Activated gamma-delta T cell treated with anti-CD3 and anti-CD28 coated beads, Interleukin-2, amount 50 U/mL, for 16 hours (primary cell): ENCODE measurements around the gene SLC25A12.
"Not testable (repeated sequence)": the region's sequence is repeated elsewhere in the genome, so short reads cannot be mapped to it uniquely, and the experiment has no call there.

ENCODE experiments used
- DNase-seq: peaks from one replicate; pipeline ENCODE4 v3.0.0-alpha.2; 2020; ENCODE audit warnings: low read depth

The SLC25A12 gene

DNA sequence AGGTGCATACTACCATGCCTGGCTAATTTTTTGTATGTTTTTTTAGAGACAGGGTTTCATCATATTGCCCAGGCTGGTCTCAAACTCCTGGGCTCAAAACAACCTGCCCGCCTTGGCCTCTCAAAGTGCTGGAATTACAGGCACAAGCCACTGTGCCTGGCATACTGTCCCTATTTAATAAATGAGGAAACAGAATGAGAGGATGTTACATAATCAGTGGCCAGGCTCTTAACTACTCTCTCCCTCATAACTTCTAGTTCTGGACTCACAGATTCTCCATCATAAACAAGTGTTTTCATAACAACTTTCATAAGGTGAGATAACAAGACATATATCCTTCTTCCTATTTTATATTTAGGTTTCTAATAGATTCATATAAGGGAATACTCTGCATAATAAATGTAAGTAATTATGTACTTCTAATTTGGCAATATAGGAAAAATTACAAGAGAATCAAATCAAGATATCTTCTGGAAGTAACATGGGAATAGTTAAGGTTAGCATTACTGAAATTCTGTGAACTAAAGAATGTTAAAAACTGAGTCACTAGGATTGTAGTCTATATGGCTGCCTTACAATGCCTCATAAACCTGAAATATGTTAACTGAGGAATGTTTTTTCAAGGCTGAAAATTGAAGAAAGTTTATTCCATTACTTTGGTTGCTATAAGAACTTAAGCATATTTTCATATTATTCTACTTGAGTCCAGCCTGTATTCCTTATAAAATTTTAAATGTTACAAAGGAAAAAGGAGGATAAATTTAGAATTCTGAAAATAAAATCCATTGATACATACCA lies 71.3 kb downstream of the SLC25A12 start:
- DNase-seq: no peak

DNA sequence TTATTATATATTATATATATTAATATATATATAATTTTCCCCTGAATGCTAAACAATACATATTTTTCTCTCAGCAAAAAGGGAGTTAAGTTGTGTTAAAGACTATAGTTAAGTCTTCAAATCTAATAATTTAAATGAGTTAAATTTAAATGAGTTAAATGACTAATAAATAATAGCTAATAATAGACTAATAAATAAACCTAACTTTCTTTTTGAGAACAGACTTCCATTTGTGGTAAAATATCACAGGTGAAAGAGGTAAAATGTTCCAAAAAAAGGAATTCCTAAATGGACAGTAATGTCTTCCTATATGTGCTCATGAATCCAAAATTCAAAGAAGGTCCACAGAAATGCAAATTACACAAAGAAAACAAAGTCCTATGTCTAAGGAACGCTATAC lies 74.6 kb downstream of the SLC25A12 start:
- DNase-seq: no peak

DNA sequence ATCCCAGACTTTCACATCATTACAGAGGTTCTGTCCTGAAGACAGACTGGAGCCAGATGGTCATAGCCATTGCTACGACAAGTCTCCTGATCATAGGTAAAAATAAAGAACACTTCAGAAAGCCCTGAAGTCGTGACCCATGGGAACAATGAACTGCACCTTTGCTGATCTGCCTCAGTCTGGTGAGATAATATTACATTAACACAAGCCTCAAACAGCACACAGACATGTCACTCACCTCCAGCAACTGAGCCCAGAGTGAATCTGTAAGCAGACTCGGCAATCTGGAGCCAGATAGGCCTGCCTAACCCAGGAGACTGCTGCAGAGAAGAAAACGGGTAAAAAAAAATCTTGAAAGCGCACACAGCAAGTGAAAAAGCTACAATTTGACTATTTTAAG lies 79.2 kb downstream of the SLC25A12 start:
- DNase-seq: no peak

DNA sequence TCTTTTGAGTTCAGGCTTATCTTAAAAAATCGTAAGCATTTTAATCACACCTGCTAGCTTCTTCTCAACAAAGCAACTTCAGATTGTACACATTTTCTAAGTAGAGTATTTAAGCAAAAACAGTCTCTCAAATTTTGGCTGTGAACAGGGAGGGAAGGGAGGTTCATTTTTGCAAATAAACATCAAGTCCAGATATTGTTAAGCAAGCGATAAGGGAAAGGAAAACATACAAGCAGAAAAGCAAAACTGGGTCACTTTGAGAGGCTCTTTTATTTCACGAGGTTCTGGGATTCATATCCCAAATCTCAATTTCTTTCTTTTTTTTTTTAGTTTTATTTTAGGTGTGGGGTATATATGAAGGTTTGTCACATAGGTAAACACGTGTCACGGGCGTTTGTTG lies 79.9 kb downstream of the SLC25A12 start:
- no peak for DNase-seq

DNA sequence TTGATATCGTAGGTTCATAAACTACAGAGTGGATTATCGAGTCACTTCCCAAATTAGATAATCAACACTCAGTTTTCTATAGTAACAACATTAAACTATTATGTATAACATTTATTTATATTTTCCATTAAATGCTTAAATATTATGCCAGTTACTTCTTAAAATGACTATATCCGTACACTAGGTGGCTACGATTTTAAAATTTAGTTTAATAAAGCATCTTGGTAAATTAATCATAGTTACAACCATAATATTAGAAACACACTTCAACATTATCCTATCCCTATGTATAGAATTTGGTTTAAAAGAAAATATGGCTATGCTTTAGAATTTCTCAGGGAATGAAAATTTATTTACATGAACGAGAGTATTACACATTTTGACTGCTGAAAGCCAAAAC lies 80.3 kb downstream of the SLC25A12 start:
- no peak for DNase-seq

DNA sequence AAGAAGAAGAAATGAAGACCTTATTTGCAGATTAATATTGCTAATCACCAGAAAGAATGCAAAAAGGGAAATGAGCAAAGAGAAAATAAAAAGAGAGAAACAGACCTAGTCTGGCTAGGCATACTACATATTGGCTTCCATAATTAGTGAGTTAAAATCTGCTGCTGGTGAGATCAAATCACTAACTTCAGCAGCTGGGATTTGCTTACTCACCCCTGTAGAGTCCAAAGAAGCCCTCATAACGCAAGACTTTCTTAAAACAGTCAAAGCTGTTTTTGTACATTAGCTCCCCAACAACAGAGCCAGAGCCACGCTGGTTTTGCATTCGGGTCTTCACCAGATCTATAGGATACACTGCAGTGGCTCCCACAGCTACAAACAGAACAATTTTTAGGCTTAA lies 80.9 kb downstream of the SLC25A12 start:
- no peak for DNase-seq

DNA sequence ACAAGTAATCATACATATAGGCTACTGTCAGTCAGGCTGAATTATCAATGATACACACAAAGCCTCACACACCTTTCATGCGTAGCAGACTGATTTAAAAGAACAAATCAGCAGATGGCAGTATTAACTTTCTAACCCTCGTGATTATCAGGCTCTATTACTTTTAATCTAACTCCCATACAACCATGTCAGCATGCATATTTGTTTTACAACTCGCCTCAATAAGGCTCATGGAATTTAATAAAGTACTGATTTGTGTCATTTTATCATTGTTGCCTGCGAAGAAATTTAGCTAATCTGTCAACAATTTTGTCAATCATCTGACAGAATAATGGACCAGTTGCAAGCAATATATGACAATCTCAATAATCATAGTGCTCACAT lies 82.8 kb downstream of the SLC25A12 start:
- DNase-seq: no peak

DNA sequence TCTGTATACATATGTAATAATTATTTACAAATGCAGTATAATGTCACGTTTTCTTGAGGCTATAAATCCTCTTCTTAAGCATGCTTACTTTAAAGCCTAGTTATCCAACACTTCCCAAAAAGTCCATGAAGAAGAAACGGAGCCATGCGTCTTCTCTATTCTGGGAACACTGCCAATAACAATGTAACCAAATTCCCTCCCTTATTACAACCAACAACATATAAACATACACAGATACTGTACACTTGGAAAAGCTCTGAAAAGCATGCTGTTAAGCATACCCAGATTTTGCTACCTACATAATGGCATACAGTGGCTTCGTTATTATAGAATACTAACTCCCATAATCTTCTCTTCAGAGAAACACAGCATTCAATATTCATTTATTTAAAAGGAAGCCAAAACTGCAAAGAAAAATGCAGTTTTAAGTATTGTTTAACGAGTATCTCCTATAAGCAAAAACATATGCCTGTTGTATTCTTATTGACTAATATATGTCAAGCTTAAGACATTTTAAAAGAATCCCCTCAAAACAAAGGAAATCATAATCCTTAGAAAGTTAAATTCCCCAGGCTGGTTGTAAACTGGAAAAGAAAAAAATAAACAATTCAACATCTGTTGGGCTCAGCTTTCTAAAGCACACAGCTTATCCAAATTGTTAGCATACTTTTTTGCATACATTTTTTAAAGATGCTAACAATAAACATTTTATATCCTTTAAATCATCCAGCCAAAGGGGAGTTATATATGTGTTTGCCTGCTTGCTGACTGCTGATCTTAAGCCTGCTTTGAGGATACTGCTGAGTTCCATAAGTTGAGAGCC lies 83.4 kb downstream of the SLC25A12 start:
- DNase-seq: no peak

DNA sequence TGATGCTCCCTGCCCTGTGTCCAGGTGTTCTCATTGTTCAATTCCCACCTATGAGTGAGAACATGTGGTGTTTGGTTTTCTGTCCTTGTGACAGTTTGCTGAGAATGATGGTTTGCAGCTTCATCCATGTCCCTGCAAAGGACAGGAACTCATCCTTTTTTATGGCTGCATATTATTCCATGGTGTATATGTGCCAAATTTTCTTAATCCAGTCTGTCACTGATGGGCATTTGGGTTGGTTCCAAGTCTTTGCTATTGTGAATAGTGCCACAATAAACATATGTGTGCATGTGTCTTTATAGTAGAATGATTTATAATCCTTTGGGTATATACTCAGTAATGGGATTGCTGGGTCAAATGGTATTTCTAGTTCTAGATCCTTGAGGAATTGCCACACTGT lies 85.2 kb downstream of the SLC25A12 start:
- DNase-seq: not testable (repeated sequence)

DNA sequence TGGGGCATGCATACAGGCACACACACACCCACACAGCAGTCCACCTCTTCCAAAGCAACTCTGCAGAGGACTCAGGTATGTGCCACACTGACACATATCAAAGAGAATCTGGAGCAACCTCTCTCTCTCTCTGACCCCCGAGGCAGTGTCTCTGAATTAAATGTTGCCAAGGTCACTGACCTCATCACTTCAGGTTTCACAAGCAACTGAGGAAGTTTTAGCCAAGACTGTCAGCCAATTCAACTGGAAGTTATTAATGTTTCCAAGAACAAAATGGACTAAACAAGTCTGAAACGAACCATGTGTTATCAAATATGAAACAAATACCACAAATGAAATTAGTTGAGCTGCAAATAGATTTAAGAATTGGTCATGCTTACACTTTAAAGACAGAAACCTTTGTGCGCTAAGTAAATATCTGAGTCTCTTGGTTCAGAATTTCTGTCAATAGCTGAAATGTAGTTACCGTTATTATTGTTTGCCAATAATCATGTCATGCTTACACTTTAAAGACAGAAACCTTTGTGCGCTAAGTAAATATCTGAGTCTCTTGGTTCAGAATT lies 86.1 kb downstream of the SLC25A12 start:
- no peak for DNase-seq

DNA sequence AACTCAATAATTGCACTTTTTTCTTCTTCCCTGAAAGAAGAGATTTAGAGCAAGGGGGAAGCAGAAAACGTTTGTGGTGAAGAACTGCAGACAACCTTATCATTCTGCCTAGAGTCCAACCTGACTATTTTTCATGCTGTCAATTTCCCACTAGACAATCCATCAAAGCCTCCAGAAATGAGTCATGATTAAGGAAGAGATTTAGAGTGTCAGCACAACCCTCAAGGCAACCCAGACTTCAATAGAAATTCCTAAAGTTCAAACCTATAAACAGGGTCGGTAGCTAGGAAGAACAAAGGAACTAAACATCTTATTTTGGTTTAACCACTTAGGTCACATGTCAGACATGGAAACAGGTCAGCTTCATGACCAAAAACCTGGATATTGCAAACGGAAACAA lies 86.9 kb downstream of the SLC25A12 start:
- no peak for DNase-seq

DNA sequence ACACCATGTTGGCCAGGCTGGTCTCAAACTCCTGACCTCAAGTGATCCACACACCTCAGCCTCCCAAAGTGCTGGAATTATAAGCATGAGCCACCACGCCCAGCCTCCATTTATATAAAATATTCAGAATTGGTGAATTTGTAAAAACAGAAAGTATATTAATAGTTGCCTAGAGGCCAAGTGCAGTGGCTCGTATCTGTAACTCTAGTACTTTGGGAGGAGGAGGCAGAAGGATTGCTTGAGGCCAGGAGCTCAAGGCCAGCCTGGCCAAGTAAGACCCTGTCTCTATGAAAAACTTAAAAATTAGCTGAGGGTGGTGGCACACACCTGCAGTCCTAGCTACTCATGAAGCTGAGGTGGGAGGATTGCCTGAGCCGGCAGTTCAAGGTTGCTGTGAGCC lies 89.6 kb downstream of the SLC25A12 start:
- no peak for DNase-seq

DNA sequence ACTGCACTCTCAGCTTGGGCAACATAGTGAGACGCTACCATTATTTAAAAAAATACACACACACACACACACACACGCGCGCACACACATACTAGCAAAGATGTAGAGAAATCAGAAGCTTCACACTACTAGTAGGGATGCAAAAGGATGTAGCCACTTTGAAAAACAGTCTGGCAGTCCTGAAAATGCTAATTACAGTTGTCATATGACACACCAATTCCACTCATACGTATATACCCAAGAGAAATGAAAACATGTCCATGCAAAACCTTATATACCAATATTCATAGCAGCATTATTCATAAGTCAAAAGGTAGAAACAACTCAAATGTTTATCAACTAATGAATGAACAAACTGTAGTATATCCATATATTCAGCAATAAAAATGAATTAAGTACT lies 90.3 kb downstream of the SLC25A12 start:
- no peak for DNase-seq

DNA sequence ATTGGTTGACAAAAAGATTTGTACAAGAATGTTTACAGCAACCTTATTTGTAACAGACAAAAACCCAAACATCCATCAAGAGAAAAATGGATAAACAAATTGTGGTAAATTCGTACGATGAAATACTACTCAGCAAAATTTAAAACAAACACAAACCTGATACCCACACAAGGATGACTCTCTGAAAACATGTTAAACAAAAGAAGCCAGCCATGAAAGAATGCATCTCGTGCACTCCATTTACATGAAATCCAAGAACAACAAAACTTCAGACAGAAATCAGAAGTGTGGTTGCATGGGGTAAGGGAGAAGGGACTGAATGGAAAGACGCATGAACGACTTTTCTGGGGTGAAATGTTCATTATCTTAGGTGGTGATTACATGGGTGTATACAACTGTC lies 93.4 kb downstream of the SLC25A12 start:
- DNase-seq: no peak

DNA sequence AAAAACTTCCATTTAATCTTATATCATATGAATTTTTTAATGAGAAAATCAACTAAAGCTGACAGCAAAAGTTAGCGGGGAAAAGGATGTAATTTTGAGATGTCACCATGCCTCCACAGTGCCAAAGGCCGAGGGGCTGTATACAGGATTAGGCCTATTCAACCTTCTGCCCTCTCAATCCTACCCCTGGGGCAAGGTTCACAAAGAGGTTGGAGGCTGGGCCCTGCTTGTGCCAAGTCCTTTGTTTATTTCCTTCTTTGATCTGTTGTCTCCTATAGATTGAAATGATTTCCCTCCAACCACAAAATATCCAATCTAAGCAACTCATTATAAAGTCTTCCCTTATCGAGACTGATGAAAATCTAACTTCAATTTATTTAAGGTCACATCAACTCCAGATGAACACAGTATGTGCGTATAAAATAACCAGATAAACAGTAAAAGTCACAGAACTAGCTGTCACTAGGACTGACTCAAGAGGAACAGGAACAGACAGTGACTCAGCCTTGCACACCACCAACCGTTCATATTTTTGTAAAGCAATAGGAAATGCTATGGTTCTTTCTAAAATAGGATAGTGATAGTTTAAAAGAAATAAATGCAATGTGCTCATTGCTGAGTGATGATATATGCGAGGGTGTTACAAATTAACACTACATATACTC lies 95.8 kb downstream of the SLC25A12 start:
- no peak for DNase-seq

DNA sequence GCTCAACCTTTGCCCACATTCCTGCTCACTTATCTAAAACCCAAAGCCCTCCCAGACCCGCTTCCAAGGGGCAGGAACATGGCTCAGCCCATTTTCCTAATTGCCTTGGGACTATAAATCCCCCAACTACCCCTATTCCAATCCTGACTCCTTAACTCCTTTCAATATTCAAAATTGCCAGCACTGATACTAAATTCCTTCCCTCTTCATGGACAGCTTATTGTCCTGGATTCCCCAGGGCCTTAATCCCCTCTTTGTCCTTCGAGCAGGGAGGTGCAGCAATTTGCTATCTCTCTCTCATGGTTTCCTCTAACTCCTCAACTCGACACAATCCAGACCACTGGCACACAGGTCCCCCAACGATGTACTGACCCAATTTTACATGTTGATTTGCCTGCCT lies 99.1 kb downstream of the SLC25A12 start:
- DNase-seq: no peak

DNA sequence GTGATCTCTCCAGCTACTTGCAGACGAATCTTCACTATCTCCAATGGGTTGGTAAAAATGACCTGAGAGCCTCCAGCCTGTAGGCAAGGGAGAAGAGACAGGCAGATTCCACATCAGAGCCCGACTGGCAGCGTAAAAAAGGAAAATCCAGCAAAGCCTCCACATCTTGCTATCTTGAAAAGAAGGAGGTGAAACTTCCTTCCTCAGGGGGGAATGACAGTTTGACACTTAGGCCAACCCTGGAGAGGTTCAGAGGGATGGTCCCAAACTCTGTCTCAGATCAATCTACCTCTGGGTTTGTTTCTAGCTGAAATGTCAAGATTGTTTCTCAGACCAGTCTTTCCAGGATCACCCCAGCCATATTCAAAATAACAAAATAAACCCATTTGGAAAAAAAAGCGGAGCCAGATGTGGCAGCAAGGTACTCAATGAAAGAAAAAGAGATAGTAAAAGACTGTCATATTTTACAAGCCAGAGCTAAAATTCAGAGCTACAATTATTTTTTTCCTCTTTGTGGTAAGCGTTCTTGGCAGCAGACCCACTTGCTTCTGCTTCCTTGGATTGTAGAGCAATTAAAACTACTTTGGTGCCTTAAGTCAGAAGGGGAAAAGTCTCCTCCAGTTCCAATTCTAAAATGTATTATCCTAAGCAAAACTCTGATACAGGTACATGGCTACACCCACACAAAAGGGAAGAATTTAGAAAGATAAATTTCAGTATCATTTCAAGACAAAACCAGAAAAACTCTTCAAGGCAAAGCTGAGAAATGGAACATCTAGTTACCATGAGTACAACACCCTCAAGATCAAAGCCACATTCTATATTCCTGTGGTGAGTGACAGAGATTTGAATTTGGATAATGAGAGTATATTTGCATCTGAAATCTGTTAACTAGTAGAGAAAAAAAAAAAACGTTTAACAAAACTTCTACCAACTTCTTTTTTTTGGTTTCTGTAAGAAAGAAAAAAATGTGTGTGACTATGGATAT lies 100.1 kb downstream of the SLC25A12 start:
- DNase-seq: no peak

DNA sequence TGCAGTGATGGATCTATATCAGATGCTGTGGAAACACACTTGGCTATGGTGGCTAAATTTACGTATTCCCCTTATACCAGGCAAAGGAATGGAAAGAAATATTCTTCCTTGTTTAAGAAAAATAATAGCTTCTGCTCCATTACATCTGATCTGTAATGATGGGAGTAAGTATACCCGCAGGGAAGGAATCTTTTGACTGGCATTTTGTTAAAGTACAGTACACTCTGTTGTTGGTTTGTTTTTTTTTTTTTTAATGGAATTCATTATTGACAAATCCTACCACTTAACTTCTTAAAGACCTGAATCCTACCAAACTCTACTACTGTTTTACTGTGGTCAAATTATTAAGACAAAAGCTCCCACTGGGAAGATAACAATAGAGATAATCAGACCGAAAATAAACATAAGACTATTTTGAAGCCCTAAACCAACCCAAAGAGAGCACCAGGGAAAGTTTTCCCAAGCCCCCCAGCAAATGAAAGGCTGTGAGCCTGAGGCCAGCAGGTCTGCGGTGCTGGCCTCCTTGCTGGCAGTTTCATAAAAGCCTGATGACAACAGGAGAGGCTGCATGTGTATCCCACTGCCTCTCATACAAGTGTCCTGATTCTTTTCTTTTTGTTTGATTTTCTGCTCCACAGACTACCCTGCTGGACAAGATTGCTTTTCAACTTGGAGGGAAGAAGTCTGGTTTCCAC lies 101.0 kb downstream of the SLC25A12 start:
- DNase-seq: no peak

DNA sequence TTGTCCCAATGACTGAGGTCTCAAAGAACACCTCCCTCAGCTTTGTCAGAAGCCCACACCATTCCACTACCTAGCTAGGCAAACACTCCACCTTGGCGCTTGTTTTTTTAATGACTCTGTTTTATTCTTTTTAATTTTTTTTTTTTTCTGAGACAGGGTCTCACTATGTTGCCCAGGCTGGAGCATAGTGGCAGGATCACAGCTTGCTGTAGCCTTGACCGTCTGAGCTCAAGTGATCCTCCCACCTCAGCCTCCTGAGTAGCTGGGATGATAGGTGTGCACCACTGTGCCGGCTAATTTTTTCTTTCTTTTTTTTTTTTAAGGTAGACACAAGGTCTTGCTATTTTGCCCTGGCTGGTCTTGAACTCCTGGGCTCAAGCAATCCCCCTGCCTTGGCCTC lies 101.9 kb downstream of the SLC25A12 start:
- no peak for DNase-seq

DNA sequence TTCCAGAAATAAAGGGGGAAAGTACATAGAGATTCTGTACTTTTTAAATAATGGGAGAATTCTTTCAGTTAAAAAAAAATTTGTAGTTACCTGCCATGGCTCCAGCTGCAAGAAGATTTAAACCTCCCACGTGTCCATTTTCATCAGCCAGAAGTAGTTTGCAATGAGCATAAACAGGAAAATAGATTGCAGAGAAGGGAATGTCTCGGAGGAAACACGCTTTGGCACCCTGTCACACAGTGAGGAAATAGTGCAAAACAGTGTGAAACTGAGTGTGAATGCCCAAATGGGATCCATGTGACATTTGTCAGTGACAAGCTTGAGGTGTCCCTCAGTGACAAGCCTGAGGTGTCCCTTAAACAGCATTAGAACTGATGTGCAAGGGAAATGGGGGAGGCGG lies 102.7 kb downstream of the SLC25A12 start:
- no peak for DNase-seq

DNA sequence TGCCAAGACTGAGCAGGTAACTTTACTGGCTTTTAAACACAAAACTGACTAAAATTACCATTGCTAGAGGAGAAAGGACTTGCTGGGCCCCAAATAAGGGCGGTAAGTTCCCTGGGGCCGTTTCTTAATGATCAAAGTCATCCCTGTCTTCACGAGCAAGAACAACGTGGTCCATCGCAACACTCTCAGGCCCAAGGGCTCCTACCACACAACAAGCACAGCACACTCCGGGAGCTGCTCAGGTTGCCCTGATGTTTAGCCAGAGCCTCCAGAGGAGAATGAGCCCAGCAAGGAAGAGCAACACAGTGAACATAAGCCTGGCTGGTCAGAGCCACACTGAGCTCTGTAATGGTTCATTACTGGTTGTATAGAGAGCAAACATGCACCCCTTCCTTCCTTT lies 104.1 kb downstream of the SLC25A12 start:
- no peak for DNase-seq
